Fibroblast of pulmonary artery (primary cell): ENCODE results near the gene C1orf226.
A peak's percentile ranks its signal among the peaks of the same experiment; 100 is the strongest.
"Not testable (repeated sequence)": the region's sequence is repeated elsewhere in the genome, so short reads cannot be mapped to it uniquely, and the experiment has no call there.

Source experiments
- DNase-seq: peaks from one replicate; pipeline ENCODE4 v3.0.0-alpha.2; 2010; ENCODE audit warnings: low read depth
- H3K4me3 ChIP-seq: replicated peaks from 2 replicates; pipeline ENCODE4 v1.5.1; 2011; ENCODE audit warnings: low read depth, mild to moderate bottlenecking, control low read depth, low read length, moderate library complexity
- CTCF ChIP-seq: IDR thresholded peaks from 2 replicates; pipeline ENCODE4 v1.5.1; 2011; ENCODE audit warnings: mild to moderate bottlenecking, control low read depth, low read length, inconsistent platforms; ENCODE audit errors: missing control alignments

The C1orf226 gene

GRCh38 chr1:162417650-162418049, 36.1 kb downstream of the C1orf226 start:
- DNase-seq: no peak
- no peak for TF ChIP-seq CTCF
- H3K4me3 ChIP-seq: no peak overlapping the region

- not testable (repeated sequence) for DNase-seq, H3K4me3 ChIP-seq
Measured at GRCh38 chr1:162418584-162418983, 37.1 kb downstream of the C1orf226 start.

- not testable (repeated sequence) for DNase-seq, H3K4me3 ChIP-seq
Measured at GRCh38 chr1:162419450-162419931, 38.0 kb downstream of the C1orf226 start.

- no peak overlapping the region for H3K4me3 ChIP-seq
- TF ChIP-seq CTCF: no peak
- no peak for DNase-seq
Measured at GRCh38 chr1:162420120-162420519, 38.6 kb downstream of the C1orf226 start.

- H3K4me3 ChIP-seq: no peak overlapping the region
- TF ChIP-seq CTCF: no peak
- DNase-seq: peak; percentile 29
Measured at GRCh38 chr1:162421258-162422164, 40.0 kb downstream of the C1orf226 start.

- no peak overlapping the region for H3K4me3 ChIP-seq
- no peak for TF ChIP-seq CTCF
- no peak for DNase-seq
Measured at GRCh38 chr1:162422662-162423375, 41.3 kb downstream of the C1orf226 start.

GRCh38 chr1:162430583-162430982, 49.1 kb downstream of the C1orf226 start:
- no peak for TF ChIP-seq CTCF
- DNase-seq: no peak
- no peak overlapping the region for H3K4me3 ChIP-seq

GRCh38 chr1:162432977-162433713, 51.6 kb downstream of the C1orf226 start:
- H3K4me3 ChIP-seq, DNase-seq: not testable (repeated sequence)
